ENCODE results near the gene C10orf71.

C10orf71 gene, protein sequence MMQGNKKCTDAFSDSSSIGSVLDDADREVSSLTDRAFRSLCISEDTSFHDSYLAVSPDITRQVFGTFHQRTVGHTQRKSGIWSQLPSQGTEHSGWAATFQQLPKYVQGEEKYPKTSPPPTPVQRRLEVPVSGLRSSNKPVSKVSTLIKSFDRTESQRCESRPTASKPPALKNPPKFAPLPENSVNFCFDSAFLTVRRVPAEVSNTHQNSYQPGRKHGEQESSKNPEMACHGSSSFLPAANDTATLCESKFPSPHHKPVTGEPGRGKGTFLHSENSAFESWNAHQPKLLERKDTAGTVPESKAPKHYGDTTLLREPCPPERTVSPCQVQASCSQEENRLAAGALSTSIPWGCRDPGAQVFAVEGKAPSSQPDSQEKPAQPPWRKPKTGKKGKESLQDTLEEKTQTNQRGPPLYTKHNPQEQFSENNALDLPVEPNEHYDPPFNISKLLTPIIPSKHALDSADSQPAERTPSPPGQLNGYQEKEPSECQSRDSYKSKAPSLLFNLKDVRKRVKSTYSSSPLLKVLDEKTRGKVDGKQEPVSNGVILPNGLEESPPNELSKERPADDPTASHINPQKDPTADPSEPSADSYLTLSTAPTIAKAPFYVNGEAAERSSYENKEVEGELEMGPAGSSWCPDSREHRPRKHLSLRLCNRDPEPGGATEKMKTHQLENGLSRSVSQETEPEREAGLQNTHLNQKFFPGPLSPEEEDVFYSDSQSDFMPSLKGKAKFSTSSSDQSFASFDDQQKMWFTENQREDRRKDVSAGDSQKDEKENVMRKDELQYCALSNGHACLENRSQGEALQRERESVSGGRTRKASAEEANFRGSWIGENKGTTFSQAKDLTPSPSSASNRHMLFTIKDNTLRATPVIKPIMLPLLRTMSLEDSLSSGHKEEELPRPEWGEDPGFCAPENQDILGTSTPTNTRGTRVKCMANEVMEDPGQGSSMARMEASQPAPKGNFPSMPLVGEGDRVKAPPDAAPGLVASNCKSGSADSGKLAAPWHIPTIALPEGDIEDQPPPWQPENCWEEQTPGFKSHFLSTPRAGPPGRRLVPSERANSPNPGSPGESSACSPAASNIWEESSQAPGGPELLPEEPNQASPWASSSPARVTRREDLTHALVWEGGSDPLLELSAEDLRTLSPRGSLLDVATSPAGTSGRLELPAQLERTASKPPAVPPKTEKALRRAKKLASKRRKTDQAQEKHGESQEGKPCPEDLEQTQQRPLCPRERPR (N-terminal part only)

DNA sequence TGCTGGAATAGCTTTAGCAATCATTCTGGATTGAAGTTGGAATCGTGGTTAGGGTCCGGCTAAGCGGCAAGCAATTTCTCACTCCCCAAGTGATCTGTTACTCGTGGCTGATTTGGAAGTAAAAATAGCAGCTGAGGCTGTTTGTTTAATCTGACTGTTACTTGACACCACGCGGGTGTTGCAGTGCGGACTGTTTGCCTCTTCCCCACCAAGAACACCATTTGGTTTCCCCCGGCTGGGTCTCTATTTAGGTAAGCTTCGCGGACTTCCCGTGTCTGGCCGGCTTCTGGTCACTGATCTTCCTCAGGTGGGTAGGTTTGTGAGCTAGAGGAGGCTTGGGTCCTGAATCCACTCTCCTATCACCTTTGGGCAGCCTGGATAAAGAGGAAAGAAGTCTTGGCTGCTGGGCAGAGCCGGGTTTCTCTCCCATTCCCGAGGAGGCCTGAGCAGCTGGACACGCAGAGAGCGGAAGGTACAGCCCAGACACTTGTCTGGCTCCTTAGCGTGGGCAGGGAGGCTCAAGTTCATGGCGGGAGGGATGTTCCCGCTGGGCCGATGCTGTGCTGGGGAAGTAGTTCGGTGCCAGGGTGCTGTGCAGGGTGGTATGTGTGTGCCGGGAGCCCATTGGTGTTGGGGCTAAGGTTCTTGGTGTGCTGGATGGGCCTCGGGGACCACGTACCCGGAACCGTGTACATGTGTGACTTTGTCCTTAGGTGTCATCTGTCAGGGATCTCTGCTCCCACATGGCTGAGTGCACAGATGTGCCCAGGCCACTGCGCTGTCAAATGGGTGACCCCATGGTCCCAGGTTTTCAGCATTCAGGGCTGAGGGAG is at the start of gene C10orf71:
Gene C10orf71 (plus strand): TSS at position 188 of the 833 bp plus-strand sequence. CDS start 23,376 bp downstream, outside the sequence.
- ATAC-seq = no peak
- TF ChIP-seq SNAI2 (CRISPR knock-in tag; IDR thresholded peaks at IDR 0.05) (no peak), TOX (CRISPR knock-in tag; IDR thresholded peaks at IDR 0.05; ENCODE audit: borderline replicate concordance) (no peak), ZNF8 (CRISPR knock-in tag; IDR thresholded peaks at IDR 0.05) (no peak), ZNF70 (CRISPR knock-in tag; IDR thresholded peaks at IDR 0.05) (no peak), ZFP3 (CRISPR knock-in tag; IDR thresholded peaks at IDR 0.05) (no peak), RARB (CRISPR knock-in tag; IDR thresholded peaks at IDR 0.05) (no peak), ZNF565 (CRISPR knock-in tag; conservative IDR thresholded peaks at IDR 0.05; ENCODE audit: low read depth) (no peak), CSDC2 (CRISPR knock-in tag; IDR thresholded peaks at IDR 0.05) (no peak), PPARA (CRISPR knock-in tag; IDR thresholded peaks at IDR 0.05; ENCODE audit: borderline replicate concordance) (no peak)
- TF ChIP-seq, protein P1, sequence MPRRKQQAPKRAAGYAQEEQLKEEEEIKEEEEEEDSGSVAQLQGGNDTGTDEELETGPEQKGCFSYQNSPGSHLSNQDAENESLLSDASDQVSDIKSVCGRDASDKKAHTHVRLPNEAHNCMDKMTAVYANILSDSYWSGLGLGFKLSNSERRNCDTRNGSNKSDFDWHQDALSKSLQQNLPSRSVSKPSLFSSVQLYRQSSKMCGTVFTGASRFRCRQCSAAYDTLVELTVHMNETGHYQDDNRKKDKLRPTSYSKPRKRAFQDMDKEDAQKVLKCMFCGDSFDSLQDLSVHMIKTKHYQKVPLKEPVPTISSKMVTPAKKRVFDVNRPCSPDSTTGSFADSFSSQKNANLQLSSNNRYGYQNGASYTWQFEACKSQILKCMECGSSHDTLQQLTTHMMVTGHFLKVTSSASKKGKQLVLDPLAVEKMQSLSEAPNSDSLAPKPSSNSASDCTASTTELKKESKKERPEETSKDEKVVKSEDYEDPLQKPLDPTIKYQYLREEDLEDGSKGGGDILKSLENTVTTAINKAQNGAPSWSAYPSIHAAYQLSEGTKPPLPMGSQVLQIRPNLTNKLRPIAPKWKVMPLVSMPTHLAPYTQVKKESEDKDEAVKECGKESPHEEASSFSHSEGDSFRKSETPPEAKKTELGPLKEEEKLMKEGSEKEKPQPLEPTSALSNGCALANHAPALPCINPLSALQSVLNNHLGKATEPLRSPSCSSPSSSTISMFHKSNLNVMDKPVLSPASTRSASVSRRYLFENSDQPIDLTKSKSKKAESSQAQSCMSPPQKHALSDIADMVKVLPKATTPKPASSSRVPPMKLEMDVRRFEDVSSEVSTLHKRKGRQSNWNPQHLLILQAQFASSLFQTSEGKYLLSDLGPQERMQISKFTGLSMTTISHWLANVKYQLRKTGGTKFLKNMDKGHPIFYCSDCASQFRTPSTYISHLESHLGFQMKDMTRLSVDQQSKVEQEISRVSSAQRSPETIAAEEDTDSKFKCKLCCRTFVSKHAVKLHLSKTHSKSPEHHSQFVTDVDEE (CRISPR knock-in tag; IDR thresholded peaks at IDR 0.05) = no peak

DNA sequence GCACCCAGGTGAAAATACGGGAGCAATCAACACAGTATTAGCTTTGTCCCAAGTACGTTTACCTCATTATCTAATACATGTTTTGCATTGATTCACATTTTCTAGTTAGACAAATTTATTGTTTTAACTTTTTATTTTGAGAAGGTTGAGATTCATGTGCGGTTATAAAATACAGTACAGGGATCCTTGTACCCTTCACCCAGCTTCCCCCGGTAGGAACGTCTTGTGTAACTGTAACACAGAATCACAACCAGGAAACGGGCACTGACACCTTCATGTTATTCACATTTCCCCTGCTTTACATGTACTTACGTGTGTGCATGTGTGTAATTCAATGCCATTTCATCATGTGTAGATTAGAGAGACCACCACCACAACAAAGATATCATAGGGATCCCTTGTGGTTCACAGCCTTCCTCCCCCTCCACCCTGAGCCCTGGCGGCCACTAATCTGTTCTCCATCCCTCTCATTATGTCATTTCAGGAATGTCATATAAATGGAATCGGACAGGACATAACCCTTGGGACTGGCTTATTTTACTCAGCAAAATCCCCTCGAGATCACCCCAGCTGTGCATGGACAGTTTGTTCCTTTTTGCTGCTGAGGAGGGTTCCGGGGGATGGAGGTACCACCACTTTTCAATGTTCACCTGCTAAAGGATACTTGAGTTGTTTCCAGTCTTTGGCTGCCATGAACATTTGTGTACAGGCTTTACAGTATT is 46.5 kb upstream of the C10orf71 start:
- no peak for ATAC-seq
- no peak for TF ChIP-seq GLIS3 (CRISPR knock-in tag; IDR thresholded peaks at IDR 0.05)
- TF ChIP-seq, protein P1 (CRISPR knock-in tag; IDR thresholded peaks at IDR 0.05) = no peak
- no peak for TF ChIP-seq ZNF70 (CRISPR knock-in tag; IDR thresholded peaks at IDR 0.05)
- no peak for TF ChIP-seq ESRRG (CRISPR knock-in tag; IDR thresholded peaks at IDR 0.05)
- no peak for TF ChIP-seq ZFP3 (CRISPR knock-in tag; IDR thresholded peaks at IDR 0.05)
- TF ChIP-seq, protein P2, sequence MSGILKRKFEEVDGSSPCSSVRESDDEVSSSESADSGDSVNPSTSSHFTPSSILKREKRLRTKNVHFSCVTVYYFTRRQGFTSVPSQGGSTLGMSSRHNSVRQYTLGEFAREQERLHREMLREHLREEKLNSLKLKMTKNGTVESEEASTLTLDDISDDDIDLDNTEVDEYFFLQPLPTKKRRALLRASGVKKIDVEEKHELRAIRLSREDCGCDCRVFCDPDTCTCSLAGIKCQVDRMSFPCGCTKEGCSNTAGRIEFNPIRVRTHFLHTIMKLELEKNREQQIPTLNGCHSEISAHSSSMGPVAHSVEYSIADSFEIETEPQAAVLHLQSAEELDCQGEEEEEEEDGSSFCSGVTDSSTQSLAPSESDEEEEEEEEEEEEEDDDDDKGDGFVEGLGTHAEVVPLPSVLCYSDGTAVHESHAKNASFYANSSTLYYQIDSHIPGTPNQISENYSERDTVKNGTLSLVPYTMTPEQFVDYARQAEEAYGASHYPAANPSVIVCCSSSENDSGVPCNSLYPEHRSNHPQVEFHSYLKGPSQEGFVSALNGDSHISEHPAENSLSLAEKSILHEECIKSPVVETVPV (CRISPR knock-in tag; IDR thresholded peaks at IDR 0.05) = no peak
- TF ChIP-seq PPARA (CRISPR knock-in tag; IDR thresholded peaks at IDR 0.05; ENCODE audit: borderline replicate concordance) = no peak
- TF ChIP-seq, protein P3, sequence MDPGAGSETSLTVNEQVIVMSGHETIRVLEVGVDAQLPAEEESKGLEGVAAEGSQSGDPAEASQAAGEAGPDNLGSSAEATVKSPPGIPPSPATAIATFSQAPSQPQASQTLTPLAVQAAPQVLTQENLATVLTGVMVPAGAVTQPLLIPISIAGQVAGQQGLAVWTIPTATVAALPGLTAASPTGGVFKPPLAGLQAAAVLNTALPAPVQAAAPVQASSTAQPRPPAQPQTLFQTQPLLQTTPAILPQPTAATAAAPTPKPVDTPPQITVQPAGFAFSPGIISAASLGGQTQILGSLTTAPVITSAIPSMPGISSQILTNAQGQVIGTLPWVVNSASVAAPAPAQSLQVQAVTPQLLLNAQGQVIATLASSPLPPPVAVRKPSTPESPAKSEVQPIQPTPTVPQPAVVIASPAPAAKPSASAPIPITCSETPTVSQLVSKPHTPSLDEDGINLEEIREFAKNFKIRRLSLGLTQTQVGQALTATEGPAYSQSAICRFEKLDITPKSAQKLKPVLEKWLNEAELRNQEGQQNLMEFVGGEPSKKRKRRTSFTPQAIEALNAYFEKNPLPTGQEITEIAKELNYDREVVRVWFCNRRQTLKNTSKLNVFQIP (CRISPR knock-in tag; IDR thresholded peaks at IDR 0.05; ENCODE audit: borderline replicate concordance, low read depth) = no peak
- TF ChIP-seq TCF4 (CRISPR knock-in tag; IDR thresholded peaks at IDR 0.05; ENCODE audit: borderline replicate concordance) = no peak
- TF ChIP-seq, protein P4, sequence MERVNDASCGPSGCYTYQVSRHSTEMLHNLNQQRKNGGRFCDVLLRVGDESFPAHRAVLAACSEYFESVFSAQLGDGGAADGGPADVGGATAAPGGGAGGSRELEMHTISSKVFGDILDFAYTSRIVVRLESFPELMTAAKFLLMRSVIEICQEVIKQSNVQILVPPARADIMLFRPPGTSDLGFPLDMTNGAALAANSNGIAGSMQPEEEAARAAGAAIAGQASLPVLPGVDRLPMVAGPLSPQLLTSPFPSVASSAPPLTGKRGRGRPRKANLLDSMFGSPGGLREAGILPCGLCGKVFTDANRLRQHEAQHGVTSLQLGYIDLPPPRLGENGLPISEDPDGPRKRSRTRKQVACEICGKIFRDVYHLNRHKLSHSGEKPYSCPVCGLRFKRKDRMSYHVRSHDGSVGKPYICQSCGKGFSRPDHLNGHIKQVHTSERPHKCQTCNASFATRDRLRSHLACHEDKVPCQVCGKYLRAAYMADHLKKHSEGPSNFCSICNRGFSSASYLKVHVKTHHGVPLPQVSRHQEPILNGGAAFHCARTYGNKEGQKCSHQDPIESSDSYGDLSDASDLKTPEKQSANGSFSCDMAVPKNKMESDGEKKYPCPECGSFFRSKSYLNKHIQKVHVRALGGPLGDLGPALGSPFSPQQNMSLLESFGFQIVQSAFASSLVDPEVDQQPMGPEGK (CRISPR knock-in tag; IDR thresholded peaks at IDR 0.05; ENCODE audit: borderline replicate concordance) = no peak
- TF ChIP-seq ZC3H10 (CRISPR knock-in tag; IDR thresholded peaks at IDR 0.05) = no peak
- TF ChIP-seq CSDC2 (CRISPR knock-in tag; IDR thresholded peaks at IDR 0.05) = no peak
- TF ChIP-seq ZNF565 (CRISPR knock-in tag; conservative IDR thresholded peaks at IDR 0.05; ENCODE audit: low read depth) = no peak

Measured in SK-N-SH treated with all-trans-retinoic acid at 6 μM for 48 hours (cell line).